ENCODE measurements around the gene GPC6.

DNA sequence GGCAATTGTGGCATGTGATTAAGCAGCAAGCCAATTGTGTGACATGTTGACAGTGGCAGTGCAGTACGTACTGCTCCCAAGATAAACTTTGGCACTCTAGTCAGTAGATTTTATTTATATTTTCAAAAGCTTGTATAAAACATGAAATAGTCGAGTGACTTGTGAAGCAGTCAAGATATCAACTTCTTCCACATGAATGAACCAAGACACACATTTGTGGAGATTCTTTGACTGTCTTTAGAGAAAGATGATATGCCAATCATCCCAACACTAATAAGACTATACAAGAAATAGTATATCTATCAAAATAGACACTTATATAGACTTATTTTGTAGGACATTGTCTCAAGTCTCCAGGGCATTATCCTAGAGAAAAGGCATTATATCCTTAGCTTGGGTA is 714.8 kb downstream of the GPC6 start:
- TF ChIP-seq, protein P1, sequence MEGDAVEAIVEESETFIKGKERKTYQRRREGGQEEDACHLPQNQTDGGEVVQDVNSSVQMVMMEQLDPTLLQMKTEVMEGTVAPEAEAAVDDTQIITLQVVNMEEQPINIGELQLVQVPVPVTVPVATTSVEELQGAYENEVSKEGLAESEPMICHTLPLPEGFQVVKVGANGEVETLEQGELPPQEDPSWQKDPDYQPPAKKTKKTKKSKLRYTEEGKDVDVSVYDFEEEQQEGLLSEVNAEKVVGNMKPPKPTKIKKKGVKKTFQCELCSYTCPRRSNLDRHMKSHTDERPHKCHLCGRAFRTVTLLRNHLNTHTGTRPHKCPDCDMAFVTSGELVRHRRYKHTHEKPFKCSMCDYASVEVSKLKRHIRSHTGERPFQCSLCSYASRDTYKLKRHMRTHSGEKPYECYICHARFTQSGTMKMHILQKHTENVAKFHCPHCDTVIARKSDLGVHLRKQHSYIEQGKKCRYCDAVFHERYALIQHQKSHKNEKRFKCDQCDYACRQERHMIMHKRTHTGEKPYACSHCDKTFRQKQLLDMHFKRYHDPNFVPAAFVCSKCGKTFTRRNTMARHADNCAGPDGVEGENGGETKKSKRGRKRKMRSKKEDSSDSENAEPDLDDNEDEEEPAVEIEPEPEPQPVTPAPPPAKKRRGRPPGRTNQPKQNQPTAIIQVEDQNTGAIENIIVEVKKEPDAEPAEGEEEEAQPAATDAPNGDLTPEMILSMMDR (IDR thresholded peaks at IDR 0.05; ENCODE audit: poor library complexity) = no peak
- no peak for TF ChIP-seq EZH2 (IDR thresholded peaks at IDR 0.05; ENCODE audit: borderline replicate concordance)
- no peak for TF ChIP-seq EZH2phosphoT487 (IDR thresholded peaks at IDR 0.05; ENCODE audit: low read depth, severe bottlenecking, unreplicated experiment)
